ENCODE measurements around the gene RIC1.
"Not testable (repeated sequence)": the region's sequence is repeated elsewhere in the genome, so short reads cannot be mapped to it uniquely, and the experiment has no call there.

Gene RIC1

DNA sequence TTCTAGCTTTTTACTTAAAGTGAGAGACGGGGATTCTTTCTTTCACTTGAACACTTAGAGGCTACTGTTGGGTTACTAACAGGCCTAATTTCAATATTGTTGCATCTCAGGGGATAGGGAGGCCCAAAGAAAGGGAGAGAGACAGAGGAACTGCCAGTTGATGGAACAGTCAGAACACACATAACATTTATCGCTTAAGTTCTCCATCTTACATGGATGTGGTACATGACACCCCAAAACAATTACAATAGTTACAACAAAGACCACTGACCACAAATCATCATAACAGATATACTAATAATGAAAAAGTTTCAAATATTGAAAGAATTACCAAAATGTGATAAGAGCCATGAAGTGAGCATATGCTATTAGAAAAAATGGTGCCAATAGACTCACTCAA, 4.3 kb upstream of the RIC1 start:
- DNase-seq (ENCODE audit: low spot score), result no peak

DNA sequence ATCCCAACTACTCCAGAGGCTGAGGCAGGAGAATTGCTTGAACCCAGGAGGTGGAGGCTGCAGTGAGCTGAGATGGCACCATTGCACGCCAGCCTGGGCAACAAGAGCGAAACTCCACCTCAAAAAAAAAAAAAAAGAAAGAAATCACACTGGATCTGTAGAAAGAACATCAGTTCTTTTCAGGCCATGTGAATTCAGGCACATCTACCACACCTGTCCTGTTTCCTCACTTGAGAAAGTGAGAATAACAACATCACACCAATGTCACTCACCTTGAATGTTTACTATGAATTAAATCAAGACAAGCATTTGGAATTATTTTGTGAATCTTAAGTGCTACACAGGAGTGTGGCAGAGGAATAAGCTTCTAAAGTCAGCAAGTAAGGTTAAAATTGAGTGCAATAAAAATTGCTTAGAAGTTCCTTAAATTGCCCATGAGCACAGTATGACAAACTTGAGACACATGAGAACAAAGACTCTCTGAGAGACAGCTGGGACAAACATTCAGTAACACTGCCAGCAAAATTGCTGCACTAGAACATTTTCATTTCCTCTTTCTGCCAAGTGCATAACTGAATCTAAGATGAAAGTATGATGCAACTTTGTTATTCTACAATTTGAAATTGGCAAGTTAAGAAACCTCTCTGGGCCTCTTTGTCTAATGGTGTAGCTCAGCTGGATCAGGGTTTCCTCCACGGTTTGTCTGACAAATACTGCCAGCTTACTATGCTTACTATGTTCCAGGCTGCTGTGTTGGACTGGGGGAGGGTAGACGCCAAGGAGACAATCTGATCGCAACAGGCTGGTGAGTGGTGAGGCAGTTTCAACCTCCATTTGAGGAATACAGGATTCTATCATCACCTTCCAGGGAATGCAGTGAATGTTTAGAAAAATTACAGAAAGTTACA, 1.9 kb upstream of the RIC1 start:
- DNase-seq (ENCODE audit: low spot score), result no peak

DNA sequence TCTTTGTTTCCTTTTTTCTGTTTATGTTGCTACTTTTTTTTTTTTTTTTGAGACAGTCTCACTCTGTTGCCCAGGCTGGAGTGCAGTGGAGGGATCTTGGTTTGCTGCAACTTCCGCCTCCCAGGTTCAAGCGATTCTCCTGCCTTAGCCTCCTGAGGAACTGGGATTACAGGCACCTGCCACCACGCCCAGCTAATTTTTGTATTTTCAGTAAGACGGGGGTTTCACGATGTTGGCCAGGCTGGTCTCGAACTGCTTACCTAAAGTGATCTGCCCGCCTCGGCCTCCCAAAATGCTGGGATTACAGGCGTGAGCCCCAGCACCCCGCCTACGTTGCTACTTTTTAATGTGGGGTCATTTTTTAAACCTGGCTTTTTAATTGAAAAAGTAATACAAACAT, 1.2 kb upstream of the RIC1 start:
- not testable (repeated sequence) for DNase-seq (ENCODE audit: low spot score)

DNA sequence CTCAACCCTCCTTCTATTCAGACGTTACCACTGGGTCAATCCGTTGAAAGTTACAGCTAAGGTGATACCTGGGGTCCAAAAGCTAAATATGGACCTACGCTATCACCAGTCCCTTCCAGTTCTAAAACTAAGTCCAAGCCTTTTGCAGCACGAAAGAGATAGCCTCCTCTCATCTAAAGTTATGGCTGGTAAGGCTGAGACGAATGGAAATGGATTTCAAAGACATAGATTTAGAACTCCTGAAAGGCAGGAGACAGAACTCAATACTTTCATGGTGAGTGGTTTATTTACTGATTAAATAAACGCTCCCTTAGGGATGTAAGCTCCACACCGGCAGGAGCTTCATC, 751 bp upstream of the RIC1 start:
- DNase-seq (ENCODE audit: low spot score), result no peak

DNA sequence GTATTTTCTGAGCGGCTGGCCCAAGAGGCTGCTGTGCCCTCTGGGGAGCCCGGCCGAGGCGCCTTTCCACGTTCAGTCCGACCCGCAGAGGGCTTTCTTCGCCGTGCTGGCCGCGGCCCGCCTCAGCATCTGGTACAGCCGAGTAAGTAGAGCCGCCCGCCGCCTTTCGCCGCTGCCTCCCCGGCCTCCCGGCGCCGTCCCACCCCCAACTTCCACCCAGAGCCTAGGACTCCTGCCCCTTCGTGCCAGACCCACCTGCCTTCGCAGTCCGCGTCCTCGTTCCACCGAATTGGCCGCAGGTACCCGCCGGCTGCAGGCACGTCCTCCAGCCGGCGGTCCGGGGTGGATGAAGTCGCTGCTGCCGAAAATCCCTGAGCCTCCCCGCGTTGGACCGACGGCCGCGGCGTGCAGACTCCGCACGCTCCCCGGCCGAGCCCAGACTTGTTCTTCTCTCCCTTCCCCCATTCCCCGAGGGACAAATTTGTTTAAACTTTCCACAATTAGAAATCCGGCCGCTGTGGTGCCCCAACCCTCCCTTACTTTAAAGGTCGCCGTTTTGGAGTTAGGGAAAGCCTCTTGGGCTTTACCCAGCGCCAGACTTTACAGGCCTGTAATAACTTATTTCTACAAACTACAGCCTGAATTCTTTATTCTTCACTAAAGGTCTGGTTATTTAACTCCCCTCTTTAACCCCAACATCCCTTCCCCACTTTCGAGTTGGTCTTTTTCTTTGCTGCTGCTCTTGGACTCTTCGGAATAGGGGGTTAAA, 589 bp downstream of the RIC1 start:
- DNase-seq (ENCODE audit: low spot score), result no peak

DNA sequence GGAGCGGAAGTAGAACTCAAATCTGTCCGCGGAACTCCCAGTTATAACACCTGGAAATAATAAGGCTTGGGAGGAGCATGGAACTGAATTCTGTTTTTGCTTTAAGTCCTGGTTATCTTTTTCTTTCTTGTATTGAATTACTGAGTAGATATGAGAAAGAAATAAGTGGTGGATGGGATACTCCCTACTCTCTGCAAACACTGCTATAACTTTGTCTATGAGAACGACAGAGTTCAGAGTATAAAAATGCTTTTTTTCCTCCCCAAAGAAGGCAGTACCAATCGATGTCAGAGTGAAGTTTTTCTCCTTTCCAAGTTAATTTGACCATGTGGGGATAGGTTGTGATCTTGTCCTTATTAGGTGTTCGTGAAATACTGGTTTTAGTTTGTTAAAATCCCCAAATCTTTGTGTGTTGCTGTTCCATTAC, 1.2 kb downstream of the RIC1 start:
- no peak for DNase-seq (ENCODE audit: low spot score)

DNA sequence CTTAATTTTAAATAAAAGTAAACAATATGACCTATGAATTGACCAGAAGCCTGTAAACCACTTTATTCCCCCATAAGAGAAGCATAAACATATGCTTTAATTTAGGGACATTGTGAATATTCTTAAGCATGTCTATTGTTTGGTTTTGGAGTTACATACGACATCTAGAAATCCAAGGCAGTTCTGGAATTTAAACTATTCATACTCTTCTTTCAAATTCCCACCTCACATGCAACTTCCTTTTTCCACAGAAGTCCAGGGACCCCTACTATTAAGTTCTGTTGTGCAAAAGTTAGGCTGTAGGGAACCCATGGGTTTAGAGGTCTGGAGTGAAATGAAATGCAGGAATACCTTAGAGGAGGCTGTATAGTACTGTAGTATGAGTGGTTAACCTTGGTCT, 2.1 kb downstream of the RIC1 start:
- no peak for DNase-seq (ENCODE audit: low spot score)

DNA sequence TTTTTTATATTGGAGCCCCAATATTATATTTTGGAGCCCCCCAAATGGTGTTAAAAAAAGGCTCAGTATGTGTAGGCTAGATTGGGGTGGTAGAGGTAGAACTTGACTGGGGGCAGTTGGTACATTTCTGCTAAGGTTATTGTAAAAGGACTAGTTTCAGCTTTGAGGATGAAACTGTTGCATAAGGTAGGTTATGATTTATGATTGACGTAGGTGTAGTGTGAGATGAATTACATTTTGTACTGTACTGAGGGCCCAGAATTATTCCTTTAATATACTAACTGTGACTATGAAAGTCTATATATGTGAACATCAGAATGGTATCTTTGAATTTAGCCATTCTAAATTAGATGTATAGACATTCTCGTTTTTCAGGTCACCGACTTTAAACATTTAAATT, 3.6 kb downstream of the RIC1 start:
- DNase-seq (ENCODE audit: low spot score), result no peak

DNA sequence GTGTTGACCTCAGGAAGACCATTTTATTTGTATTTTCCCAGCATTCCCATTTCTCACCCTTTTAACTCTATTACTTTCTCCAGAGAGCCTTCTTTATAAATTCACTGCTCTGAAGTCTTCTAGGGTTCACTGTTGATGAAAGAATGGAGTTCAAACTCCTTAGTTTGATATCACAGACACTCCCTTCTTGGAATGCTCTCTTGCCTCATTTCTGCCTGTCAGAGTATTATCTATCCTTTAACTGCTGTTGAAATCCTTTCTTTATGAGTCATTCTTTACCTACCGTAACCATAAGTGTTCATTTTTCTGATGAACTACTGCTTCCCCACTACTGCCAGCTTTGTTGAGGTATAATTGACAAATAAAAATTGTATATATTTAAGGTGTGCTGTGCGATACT, 4.3 kb downstream of the RIC1 start:
- no peak for DNase-seq (ENCODE audit: low spot score)

DNA sequence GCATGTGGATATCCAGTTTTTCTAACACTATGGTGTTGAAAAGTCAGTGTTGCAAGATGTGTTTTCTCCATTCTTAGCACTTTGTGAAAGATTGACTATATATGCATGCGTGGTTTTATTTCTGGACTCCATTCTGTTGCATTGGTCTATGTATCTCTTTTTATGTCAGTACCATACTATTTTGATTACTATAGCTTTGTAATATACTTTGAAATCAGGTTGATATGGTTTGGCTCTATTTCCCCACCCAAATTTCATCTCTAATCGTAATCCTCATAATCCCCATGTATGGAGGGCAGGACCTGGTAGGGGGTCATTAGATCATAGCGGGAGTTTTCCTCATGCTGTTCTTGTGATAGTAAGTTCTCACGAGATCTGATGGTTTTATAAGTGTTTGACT, 6.5 kb downstream of the RIC1 start:
- DNase-seq (ENCODE audit: low spot score), result no peak

DNA sequence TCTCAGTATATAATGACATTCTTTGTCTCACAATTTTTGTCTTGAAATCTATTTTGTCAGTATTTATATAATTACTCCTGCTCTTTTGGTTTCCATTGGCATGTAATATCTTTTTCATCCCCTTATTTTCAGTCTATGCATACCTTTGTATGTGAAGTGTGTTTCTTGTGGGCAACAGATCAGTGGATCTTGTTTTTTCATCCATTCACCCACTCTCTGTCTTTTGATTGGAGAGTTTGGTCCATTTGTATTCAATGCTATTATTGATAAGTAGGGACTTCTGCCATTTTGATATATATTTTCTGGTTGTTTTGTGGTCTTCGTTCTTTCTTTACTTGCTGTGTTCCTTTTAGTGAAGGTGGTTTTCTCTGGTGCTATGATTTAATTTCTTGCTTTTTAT, 10.9 kb downstream of the RIC1 start:
- DNase-seq (ENCODE audit: low spot score), result no peak

DNA sequence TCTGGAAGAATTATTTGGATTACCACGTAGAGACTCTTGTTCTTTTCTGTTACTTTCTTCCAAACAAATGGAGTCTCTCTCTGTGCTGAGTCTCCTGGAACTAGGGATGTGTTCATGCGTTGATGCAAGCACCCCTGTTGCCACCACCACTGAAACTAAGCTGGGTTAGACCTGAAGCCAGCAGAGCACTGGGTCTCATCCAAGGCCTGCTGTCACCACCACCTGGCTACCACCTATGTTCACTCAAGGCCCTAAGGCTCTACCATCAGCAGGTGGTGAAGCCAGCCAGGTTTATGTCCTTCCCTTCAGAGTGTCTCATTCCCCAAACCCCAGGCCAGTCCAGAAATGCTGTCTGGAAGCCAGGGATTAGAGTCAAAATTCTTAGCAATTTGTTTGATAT, 13.3 kb downstream of the RIC1 start:
- DNase-seq (ENCODE audit: low spot score), result no peak

DNA sequence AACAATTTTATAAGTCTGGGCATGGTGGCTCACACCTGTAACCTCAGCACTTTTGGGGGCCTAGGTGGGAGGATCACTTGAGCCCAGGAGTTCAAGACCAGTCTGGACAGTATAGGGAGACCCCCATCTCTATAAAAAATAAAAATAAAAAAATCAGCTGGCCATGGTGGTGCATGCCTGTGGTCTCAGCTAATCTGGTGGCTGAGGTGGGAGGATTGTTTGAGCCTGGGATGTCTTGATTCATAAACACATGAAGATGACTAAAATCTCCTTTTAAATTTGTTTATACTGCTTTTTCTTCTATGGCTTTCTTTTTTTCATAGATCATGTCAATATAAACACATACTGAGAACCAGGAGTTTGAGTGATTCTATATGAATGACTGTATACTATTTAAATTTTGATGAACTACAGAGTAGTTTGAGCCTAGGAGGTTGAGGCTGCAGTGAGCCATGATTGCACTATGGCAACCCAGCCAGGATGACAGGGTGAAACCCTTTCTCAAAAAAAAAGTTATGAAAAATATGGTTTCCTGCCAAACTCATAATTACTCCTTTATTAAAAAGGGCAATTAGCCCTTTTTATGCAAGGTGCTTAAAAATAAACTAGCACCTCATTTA, 14.2 kb downstream of the RIC1 start:
- DNase-seq (ENCODE audit: low spot score), result no peak

DNA sequence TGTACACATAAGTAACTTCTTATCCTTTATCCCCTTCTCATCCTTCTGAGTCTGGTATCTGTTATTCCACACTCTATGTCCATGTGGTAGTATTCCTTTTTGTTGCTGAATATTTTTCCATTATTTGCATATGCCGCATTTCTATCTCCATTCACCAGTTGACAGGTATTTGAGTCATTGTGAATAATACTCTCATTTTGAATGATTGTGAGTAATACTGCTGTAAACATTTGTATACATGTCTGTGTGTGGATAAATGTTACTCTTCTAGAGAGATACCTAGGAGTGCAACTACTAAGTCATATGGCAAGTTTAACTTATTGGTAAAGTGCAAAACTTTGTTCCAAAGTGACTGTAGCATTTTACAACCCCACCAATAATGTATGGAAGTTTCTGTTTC, 15.6 kb downstream of the RIC1 start:
- DNase-seq (ENCODE audit: low spot score), result no peak

DNA sequence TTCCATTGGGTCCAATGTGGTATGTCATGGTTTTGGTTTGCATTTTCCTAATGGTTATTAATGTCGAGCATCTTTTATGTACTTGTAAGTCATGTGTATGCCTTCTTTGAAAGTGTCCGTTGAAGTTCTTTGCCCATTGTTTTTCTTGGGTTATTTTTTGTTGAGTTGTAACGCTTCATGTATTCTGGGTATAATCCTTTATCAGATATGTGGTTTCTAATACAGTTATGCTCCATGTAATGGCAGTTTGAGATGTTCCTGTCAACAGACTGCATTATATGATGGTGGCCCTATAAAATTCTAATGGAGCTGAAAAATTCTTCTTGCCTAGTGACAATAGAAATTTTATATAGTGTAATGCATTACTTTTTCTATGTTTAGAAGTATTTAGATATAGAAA, 17.2 kb downstream of the RIC1 start:
- no peak for DNase-seq (ENCODE audit: low spot score)

DNA sequence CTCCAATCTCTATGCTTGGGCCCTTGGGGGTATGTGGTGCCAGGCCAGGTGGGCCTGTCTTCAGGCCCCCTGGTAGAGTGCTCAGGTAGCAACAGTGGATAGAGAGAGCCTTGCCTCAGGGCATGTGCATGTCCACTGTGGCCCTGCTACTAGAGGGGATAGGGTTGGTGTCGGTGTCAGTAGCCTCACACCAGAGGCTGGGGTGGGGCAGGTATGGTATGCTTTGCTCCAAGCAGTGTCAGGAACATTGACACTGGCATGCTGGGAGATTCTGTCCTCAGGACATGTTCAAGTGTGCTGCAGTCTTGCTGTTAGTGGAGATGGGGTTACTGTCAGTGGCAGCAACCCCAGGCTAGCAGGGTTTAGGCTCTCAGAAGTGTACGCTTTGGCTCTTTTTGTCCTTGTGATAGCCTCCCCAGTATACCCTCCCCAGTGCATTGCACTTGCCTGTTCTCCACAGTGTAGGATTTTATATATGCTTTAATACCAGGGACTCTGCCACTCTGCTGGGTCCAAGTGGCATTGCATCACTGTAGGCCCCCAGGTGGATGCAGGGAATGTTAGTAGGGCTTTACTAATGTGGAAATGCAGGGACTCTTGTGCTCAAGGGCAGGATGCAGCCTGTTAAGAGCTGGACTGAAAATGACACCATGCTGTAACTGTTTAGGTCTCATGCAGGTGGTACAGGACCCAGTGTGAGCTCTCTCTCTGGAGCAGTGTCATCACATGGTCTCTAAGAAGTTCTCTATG, 21.6 kb downstream of the RIC1 start:
- no peak for DNase-seq (ENCODE audit: low spot score)

DNA sequence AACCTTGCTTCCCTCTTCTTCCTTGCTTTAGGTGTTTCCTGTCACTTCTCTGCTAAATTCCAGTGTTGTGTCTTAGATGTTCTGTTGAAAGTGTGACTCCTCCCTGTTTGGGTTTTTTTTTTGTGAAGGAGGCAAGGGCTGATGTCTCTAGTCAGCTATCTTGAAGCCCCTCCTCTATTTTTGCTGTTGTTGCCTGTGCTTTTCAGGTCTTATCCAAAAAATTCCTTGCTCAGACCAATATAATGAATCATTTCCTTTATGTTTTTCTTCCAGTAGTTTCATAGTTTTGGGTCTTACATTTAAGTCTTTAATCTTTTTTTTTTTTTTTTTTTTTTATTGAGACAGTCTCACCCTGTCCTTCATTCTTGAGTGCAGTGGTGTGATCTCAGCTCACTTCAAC, 22.3 kb downstream of the RIC1 start:
- no peak for DNase-seq (ENCODE audit: low spot score)

DNA sequence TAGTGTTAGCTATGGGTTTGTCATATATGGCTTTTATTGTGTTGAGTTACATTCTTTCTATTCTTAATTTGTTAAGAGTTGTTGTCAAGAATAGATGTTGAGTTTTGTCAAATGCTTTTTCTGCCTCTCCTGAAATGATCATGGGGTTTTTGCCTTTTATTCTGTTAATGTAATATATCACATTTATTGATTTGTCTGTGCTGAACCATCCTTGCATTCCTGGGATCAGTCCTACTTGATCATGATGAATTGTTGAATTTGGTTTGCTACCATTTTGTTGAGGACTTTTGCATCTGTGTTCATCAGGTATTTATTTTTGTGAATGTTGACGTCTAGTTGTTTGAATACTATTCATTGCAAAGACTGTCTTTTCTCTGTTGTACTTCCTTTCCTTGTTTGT, 23.9 kb downstream of the RIC1 start:
- no peak for DNase-seq (ENCODE audit: low spot score)

DNA sequence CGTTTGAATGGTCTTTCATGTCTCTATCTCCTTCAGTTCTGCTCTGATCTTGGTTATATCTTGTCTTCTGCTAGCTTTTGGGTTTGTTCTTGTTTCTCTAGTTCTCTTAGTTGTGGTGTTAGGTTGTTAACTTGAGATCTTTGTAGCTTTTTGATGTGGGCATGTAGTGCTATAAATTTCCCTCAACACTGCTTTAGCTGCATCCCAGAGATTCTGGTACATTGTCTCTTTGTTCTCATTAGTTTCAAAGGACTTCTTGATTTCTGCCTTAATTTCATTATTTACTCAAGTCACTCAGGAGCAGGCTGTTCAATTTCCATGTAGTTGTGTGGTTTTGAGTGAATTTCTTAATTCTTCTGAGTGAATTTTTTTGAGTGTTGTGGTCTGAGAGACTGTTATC, 33.9 kb downstream of the RIC1 start:
- not testable (repeated sequence) for DNase-seq (ENCODE audit: low spot score)

DNA sequence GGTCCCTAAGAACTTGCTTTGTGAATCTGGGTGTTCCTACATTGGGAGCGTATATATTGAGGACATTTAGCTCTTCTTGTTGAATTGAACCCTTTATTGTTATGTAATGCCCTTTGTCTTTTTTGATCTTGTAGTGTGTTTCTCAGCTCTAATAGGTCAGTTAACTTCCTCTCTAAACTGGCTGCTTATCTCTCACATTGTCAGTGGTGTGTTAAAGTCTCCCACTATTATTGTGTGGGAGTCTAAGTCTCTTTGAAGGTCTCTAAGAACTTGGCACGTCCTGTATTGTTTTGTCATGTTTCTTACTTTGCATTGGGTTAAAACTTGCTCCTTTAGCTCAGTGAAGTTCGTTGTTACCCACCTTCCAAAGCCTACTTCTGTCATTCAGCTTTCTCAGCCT, 36.2 kb downstream of the RIC1 start:
- no peak for DNase-seq (ENCODE audit: low spot score)

DNA sequence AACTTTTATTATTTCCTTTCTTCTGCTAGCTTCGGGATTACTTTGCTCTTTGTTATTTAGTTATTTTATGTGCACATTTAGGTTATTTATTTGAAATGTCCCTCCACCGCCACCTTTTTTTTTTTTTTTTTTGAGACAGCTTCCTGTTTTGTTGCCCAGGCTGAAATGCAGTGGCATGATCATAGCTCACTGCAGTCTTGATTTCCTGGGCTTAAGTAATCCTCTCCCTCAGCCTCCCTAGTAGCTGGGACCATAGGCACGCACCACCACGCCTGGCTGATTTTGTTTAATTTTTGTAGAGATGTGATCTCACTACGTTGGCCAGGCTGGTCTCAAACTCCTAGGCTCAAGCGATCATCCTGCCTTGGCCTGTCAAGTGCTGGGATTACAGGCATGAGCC, 38.5 kb downstream of the RIC1 start:
- DNase-seq (ENCODE audit: low spot score), result no peak

DNA sequence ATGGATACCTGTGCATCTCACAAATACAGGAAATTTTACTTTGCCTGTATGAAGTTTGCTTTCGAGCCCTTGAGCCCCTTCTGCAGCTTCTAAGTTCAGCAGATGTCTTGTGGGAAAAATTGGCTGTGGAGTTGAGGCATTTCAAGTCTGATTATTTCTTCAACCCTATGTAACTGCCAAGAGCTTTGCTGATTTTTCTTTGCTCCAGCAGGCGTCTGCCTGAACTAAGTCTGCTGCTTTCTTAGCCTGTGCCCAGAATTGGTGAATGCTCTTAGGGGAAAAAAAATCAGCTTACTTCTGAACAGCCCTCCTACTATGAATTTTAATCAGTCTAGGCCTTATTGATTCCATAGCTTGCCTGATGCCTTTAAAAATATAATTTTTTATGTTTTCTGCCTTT, 41.2 kb downstream of the RIC1 start:
- no peak for DNase-seq (ENCODE audit: low spot score)
